Measurements from ENCODE around the gene WNT6.

The WNT6 gene

GRCh38 chr2:218879776-218880101, 20.1 kb downstream of the WNT6 start:
- DNase-seq: no peak

GRCh38 chr2:218880102-218880858, 20.7 kb downstream of the WNT6 start, which contains the start of gene WNT10A:
Gene WNT10A, plus strand, starts transcription at chr2:218880852. Its CDS starts 144 bp downstream, at chr2:218880996.
- DNase-seq: no peak

GRCh38 chr2:218880859-218881594, 21.4 kb downstream of the WNT6 start:
- no peak for DNase-seq

GRCh38 chr2:218881744-218882460, 22.3 kb downstream of the WNT6 start:
- no peak for DNase-seq

- DNase-seq: no peak
Observed at GRCh38 chr2:218882461-218882816, 22.8 kb downstream of the WNT6 start.

- no peak for DNase-seq
Observed at GRCh38 chr2:218882866-218883366, 23.3 kb downstream of the WNT6 start.

- DNase-seq: no peak
Observed at GRCh38 chr2:218883491-218884490, 24.2 kb downstream of the WNT6 start.

GRCh38 chr2:218884519-218884918, 24.9 kb downstream of the WNT6 start:
- no peak for DNase-seq

GRCh38 chr2:218885981-218886947, 26.7 kb downstream of the WNT6 start:
- DNase-seq: no peak

- no peak for DNase-seq
Observed at GRCh38 chr2:218887079-218887478, 27.5 kb downstream of the WNT6 start.

GRCh38 chr2:218888341-218888740, 28.7 kb downstream of the WNT6 start:
- no peak for DNase-seq

- no peak for DNase-seq
Observed at GRCh38 chr2:218889937-218890336, 30.3 kb downstream of the WNT6 start.

- DNase-seq: no peak
Observed at GRCh38 chr2:218890369-218890768, 30.8 kb downstream of the WNT6 start.

GRCh38 chr2:218891275-218892135, 31.9 kb downstream of the WNT6 start:
- no peak for DNase-seq

- DNase-seq: no peak
Observed at GRCh38 chr2:218892693-218893348, 33.2 kb downstream of the WNT6 start.

GRCh38 chr2:218893349-218894150, 33.9 kb downstream of the WNT6 start:
- DNase-seq: no peak

GRCh38 chr2:218894151-218894879, 34.7 kb downstream of the WNT6 start:
- no peak for DNase-seq

GRCh38 chr2:218894880-218895157, 35.2 kb downstream of the WNT6 start:
- no peak for DNase-seq
